ENCODE data around the gene HDAC1.

The HDAC1 gene

DNA sequence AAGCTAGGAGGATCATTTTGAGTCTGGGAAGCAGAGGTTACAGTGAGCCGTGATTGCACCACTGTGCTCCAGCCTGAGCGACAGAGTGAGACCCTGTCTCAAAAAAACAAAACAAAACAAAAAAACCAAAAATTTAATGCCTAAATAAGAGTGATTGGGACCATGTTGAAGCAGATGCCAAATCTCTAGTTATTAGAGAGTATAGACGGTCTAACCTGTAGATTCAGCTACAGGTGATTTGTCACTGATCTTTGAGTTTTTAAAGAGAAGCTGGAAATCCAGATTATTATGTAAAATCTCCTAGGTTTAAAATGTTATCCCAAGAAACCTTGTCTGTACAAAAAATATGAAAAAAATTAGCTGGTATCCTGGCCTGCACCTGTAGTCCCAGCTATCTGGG lies 11.5 kb downstream of the HDAC1 start:
- no peak for DNase-seq (ENCODE audit: extremely low read depth, low read depth)
- TF ChIP-seq CTCF (IDR thresholded peaks at IDR 0.05; ENCODE audit: low read depth, low read length), result no peak

- no peak for TF ChIP-seq CTCF (IDR thresholded peaks at IDR 0.05; ENCODE audit: low read depth, low read length)
- no peak for DNase-seq (ENCODE audit: extremely low read depth, low read depth)
Measured at GRCh38 chr1:32303997-32304622, 12.2 kb downstream of the HDAC1 start.

DNA sequence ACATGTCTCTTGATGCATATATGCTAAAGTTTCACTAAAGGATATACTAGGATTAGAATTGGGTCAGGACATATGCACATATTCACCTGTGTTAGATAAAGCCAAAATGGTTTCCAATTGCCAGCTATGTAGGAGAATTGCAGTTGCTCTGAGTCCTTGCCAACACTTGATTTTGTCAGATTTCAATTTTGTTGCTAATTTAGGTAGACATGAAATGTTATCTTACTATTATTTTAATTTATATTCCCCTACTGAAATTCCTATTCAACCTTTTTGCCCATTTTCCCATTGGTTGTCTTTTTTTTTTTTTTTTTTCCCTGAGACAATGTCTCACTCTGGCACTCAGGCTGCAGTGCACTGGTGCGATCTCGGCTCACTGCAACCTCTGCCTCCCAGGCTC lies 13.4 kb downstream of the HDAC1 start:
- no peak for TF ChIP-seq CTCF (IDR thresholded peaks at IDR 0.05; ENCODE audit: low read depth, low read length)
- no peak for DNase-seq (ENCODE audit: extremely low read depth, low read depth)

GRCh38 chr1:32307324-32307723 lies 15.4 kb downstream of the HDAC1 start:
- TF ChIP-seq CTCF (IDR thresholded peaks at IDR 0.05; ENCODE audit: low read depth, low read length), result no peak
- DNase-seq (ENCODE audit: extremely low read depth, low read depth), result no peak

DNA sequence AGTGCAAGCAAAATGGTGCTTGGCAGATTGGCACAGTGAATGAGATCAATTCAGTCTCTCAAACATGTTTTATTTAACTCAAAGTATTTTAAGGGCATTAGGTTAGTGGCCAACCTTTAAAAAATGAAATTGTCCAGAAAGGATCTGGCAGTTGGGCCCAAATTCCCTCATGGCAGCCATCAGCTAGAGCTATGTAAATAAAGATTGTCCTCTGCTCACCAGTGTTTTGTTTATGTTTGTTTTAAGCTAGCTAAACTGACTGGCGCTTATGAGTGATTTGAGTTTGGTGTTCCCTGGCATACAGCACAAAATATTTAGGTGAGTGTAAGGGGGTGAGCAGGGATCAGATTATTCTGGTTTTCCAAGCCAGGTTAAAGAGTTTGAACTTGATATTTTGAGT lies 18.1 kb downstream of the HDAC1 start:
- TF ChIP-seq CTCF (IDR thresholded peaks at IDR 0.05; ENCODE audit: low read depth, low read length), result no peak
- no peak for DNase-seq (ENCODE audit: extremely low read depth, low read depth)

- DNase-seq (ENCODE audit: extremely low read depth, low read depth), result no peak
Measured at GRCh38 chr1:32311709-32312393, 20.0 kb downstream of the HDAC1 start.

More at GRCh38 chr1:32311709-32312393, 20.0 kb downstream of the HDAC1 start:
- TF ChIP-seq CTCF (IDR thresholded peaks at IDR 0.05; ENCODE audit: low read depth, low read length), result no peak

All from AG09319 (cell line).